MM.1S (cell line): ENCODE results near the gene NEDD8.

ENCODE experiments used
- CTCF ChIP-seq: fragments of 300-600 bp; sonication (generic); IDR thresholded peaks from 2 replicates; pipeline ENCODE4 v1.5.1; 2016; ENCODE audit warnings: antibody characterized with exemption, low read length, mixed read lengths
- EZH2 ChIP-seq: fragments of 300-600 bp; sonication (generic); optimal IDR thresholded peaks from 2 replicates; pipeline ENCODE3; 2017; ENCODE audit warnings: low read depth, mild to moderate bottlenecking, antibody characterized with exemption, low read length, mixed read lengths
- EZH2phosphoT487 ChIP-seq: fragments of 300-600 bp; sonication (generic); IDR thresholded peaks from 2 replicates; pipeline ENCODE4 v1.6.1; 2018; ENCODE audit warnings: antibody characterized with exemption, low read length

DNA sequence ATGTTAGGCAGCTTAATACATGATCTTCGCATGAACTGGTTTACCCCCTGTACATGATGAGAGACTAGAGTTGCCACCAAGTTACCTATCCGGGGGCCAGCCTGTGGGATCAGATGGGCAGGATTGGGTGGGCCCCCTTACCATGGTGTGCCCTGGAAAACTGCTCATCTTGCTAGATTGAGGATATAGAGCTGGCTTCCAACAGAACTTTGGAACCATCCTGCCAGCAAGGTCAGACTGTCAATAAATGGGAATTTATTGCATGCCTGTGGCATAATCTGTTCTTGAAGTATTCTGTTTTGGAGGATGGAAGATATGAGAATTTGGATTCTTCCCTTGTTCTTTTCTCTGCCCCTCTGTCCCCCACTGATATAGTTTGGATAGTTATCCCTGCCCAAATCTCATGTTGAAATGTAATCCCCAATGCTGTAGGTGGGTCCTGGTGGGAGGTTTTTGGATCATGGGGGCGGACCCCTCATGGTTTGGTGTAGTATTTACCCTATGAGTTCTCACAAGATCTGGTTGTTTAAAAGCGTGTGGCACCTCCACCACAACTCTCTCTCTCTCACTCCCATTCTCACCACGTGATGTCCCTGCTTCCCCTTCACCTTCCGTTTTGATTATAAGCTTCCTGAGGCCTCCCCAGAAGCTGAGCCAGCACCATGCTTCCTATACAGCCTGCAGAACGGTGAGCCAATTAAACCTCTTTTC is 33.2 kb downstream of the NEDD8 start:
- no peak for TF ChIP-seq CTCF
- no peak for TF ChIP-seq EZH2
- no peak for TF ChIP-seq EZH2phosphoT487
